ENCODE results near the gene TAGLN.

GRCh38 chr11:117187007-117187406 lies 12.2 kb upstream of the TAGLN start:
- TF ChIP-seq MAX (CRISPR knock-in tag; IDR thresholded peaks at IDR 0.05) (no peak), USF2 (CRISPR knock-in tag; IDR thresholded peaks at IDR 0.05) (no peak), CTCF (IDR thresholded peaks at IDR 0.05) (no peak), MXD4 (CRISPR knock-in tag; IDR thresholded peaks at IDR 0.05; ENCODE audit: borderline replicate concordance) (no peak), JUN (CRISPR knock-in tag; IDR thresholded peaks at IDR 0.05) (no peak)

Measured in WTC11 (cell line).